Sigmoid colon (tissue), 3 donors: ENCODE results near the gene PBX3.

Experiments
- CTCF ChIP-seq, 4 experiments: fragments of 450-650 bp in 3 of 4; fragments of 200-600 bp in 1 of 4; IDR thresholded peaks; one replicate each; pipeline ENCODE4 v1.5.1; 2016 to 2019; ENCODE audit warnings: antibody characterized with exemption in 4 of 4, mild to moderate bottlenecking in 3 of 4, moderate library complexity in 2 of 4
- POLR2A ChIP-seq, 2 donors: fragments of 450-650 bp; IDR thresholded peaks; one replicate each; pipeline ENCODE4 v1.6.1; 2016; ENCODE audit warnings: antibody characterized with exemption in 2 of 2, mild to moderate bottlenecking in 2 of 2, moderate library complexity in 2 of 2

GRCh38 chr9:125749951-125750626, 2.9 kb downstream of the PBX3 start:
- TF ChIP-seq CTCF (IDR thresholded peaks at IDR 0.05) (no peak), POLR2A (IDR thresholded peaks at IDR 0.05) (no peak)
